HEK293 (cell line): ENCODE measurements around the gene OGFOD1.

Experiments used
- CTCF ChIA-PET: fragments of 350-600 bp; formaldehyde crosslinking; extraction: SDS; loops from one replicate; lab custom pipeline; 2021; ENCODE audit warnings: antibody characterized with exemption; lab: Yijun Ruan, JAX
- POLR2A ChIA-PET: fragments of 300-600 bp; formaldehyde crosslinking; extraction: SDS; loops from one replicate; lab custom pipeline; 2020; ENCODE audit warnings: antibody characterized with exemption, inconsistent platforms; lab: Yijun Ruan, JAX
- H3K27ac ChIP-seq: fragments of 200-500 bp; sonication (Bioruptor generic); 2 replicates; pipeline ENCODE4 v1.5.1; 2014; ENCODE audit warnings: low read depth, low read length, control low read depth, inconsistent platforms; ENCODE audit errors: extremely low read depth
- H3K36me3 ChIP-seq, 2 experiments: fragments of 200-500 bp in 1 of 2; sonication (Bioruptor generic) in 1 of 2; 1 replicate in 1 of 2; 2 replicates in 1 of 2; pipeline ENCODE4 v1.5.1; 2014 to 2017; ENCODE audit warnings: inconsistent platforms in 2 of 2, low read length in 2 of 2; ENCODE audit not compliant: control insufficient read depth in 2 of 2, insufficient read depth in 1 of 2
- H3K4me1 ChIP-seq: fragments of 200-500 bp; sonication (Bioruptor generic); 2 replicates; pipeline ENCODE4 v1.5.1; 2014; ENCODE audit warnings: mild to moderate bottlenecking, low read length, inconsistent platforms; ENCODE audit not compliant: control insufficient read depth, insufficient read depth
- H3K4me3 ChIP-seq: 2 replicates; pipeline ENCODE4 v1.5.1; 2011; ENCODE audit warnings: low read depth, mild to moderate bottlenecking, control low read depth, low read length, moderate library complexity
- H3K9me3 ChIP-seq: fragments of 200-500 bp; sonication (Bioruptor generic); 2 replicates; pipeline ENCODE4 v1.5.1; 2014; ENCODE audit warnings: low read depth, low read length, inconsistent platforms; ENCODE audit not compliant: control insufficient read depth, insufficient read depth
- MEIS1 ChIP-seq: sonication (generic); formaldehyde crosslinking; IDR thresholded peaks from 2 replicates; pipeline ENCODE4 v1.8.1; 2022; ENCODE audit warnings: missing genetic modification reagents, mild to moderate bottlenecking, borderline replicate concordance
- RBAK ChIP-seq: fragments of 450-650 bp; formaldehyde crosslinking; IDR thresholded peaks from 2 replicates; pipeline ENCODE4 v1.5.1; 2016; ENCODE audit warnings: missing biosample characterization, missing genetic modification characterization
- SCRT1 ChIP-seq: fragments of 450-650 bp; formaldehyde crosslinking; IDR thresholded peaks from 2 replicates; pipeline ENCODE4 v1.5.1; 2016; ENCODE audit warnings: missing biosample characterization, missing genetic modification characterization, borderline replicate concordance
- TRIM28 ChIP-seq: IDR thresholded peaks from 2 replicates; pipeline ENCODE4 v1.6.1; 2011; ENCODE audit warnings: low read length, control low read depth, borderline replicate concordance
- ZBTB20 ChIP-seq: fragments of 450-650 bp; formaldehyde crosslinking; IDR thresholded peaks from 2 replicates; pipeline ENCODE4 v1.5.1; 2016; ENCODE audit warnings: missing biosample characterization, missing genetic modification characterization
- ZEB2 ChIP-seq: fragments of 450-650 bp; formaldehyde crosslinking; IDR thresholded peaks from 2 replicates; pipeline ENCODE4 v1.5.1; 2016; ENCODE audit warnings: missing biosample characterization, missing genetic modification characterization
- ZFP37 ChIP-seq: fragments of 450-650 bp; formaldehyde crosslinking; IDR thresholded peaks from 2 replicates; pipeline ENCODE4 v1.5.1; 2016; ENCODE audit warnings: missing biosample characterization, missing genetic modification characterization
- ZNF174 ChIP-seq: fragments of 450-650 bp; formaldehyde crosslinking; IDR thresholded peaks from 2 replicates; pipeline ENCODE4 v1.5.0; 2017; ENCODE audit warnings: missing biosample characterization, mild to moderate bottlenecking, missing genetic modification characterization
- ZNF274 ChIP-seq, 2 experiments: fragments of 200-500 bp in 1 of 2; fragments of 450-650 bp in 1 of 2; sonication (Bioruptor generic) in 1 of 2; formaldehyde crosslinking in 1 of 2; IDR thresholded peaks; 2 replicates each; pipeline versions ENCODE4 v1.5.1 to v1.6.1; 2014 to 2016; ENCODE audit warnings: borderline replicate concordance in 1 of 2, inconsistent platforms in 1 of 2, low read length in 1 of 2, missing biosample characterization in 1 of 2, missing genetic modification characterization in 1 of 2
- ZNF324 ChIP-seq: fragments of 450-650 bp; formaldehyde crosslinking; IDR thresholded peaks from 2 replicates; pipeline ENCODE4 v1.5.1; 2016; ENCODE audit warnings: missing biosample characterization, missing genetic modification characterization
- ZNF423 ChIP-seq: fragments of 450-650 bp; formaldehyde crosslinking; IDR thresholded peaks from 2 replicates; pipeline ENCODE4 v1.5.1; 2016; ENCODE audit warnings: missing biosample characterization, missing genetic modification characterization
- ZNF529 ChIP-seq: fragments of 450-650 bp; formaldehyde crosslinking; IDR thresholded peaks from 2 replicates; pipeline ENCODE4 v1.5.1; 2017; ENCODE audit warnings: missing genetic modification characterization, missing biosample characterization; ENCODE audit not compliant: insufficient replicate concordance
- ZNF549 ChIP-seq: fragments of 450-650 bp; IDR thresholded peaks from 2 replicates; pipeline ENCODE4 v1.5.1; 2018; ENCODE audit warnings: missing biosample characterization, missing genetic modification characterization, mild to moderate bottlenecking, inconsistent platforms, moderate library complexity
- ZNF585B ChIP-seq: fragments of 450-650 bp; formaldehyde crosslinking; IDR thresholded peaks from 2 replicates; pipeline ENCODE4 v1.5.1; 2016; ENCODE audit warnings: missing biosample characterization, missing genetic modification characterization
- ZNF623 ChIP-seq: fragments of 450-650 bp; formaldehyde crosslinking; IDR thresholded peaks from 2 replicates; pipeline ENCODE4 v1.5.1; 2016; ENCODE audit warnings: missing biosample characterization, missing genetic modification characterization
- ZNF629 ChIP-seq: fragments of 450-650 bp; formaldehyde crosslinking; IDR thresholded peaks from 2 replicates; pipeline ENCODE4 v1.5.1; 2017; ENCODE audit warnings: missing biosample characterization, missing genetic modification characterization
- ZNF768 ChIP-seq: fragments of 450-650 bp; formaldehyde crosslinking; IDR thresholded peaks from 2 replicates; pipeline ENCODE4 v1.5.1; 2018; ENCODE audit warnings: missing biosample characterization, mild to moderate bottlenecking, missing genetic modification characterization
- ZNF830 ChIP-seq: fragments of 450-650 bp; IDR thresholded peaks from 2 replicates; pipeline ENCODE4 v1.5.0; 2018; ENCODE audit warnings: missing biosample characterization, missing genetic modification characterization, low read depth, mild to moderate bottlenecking, moderate library complexity
- TF ChIP-seq, protein P1 (sequence below): fragments of 450-650 bp; formaldehyde crosslinking; IDR thresholded peaks from 2 replicates; pipeline ENCODE4 v1.5.1; 2016; ENCODE audit warnings: missing biosample characterization, missing genetic modification characterization
- TF ChIP-seq, protein P2 (sequence below): fragments of 450-650 bp; formaldehyde crosslinking; IDR thresholded peaks from 2 replicates; pipeline ENCODE4 v1.5.1; 2016; ENCODE audit warnings: missing biosample characterization, missing genetic modification characterization
- TF ChIP-seq, protein P3 (sequence below): fragments of 450-650 bp; formaldehyde crosslinking; IDR thresholded peaks from 2 replicates; pipeline ENCODE4 v1.5.1; 2017; ENCODE audit warnings: missing biosample characterization, missing genetic modification characterization
- TF ChIP-seq, protein P4 (sequence below): fragments of 450-650 bp; formaldehyde crosslinking; IDR thresholded peaks from 2 replicates; pipeline ENCODE4; 2016; ENCODE audit warnings: missing biosample characterization, missing genetic modification characterization
- TF ChIP-seq, protein P5 (sequence below): fragments of 450-650 bp; formaldehyde crosslinking; IDR thresholded peaks from 2 replicates; pipeline ENCODE4 v1.5.1; 2017; ENCODE audit warnings: missing biosample characterization, missing genetic modification characterization

Gene OGFOD1

DNA sequence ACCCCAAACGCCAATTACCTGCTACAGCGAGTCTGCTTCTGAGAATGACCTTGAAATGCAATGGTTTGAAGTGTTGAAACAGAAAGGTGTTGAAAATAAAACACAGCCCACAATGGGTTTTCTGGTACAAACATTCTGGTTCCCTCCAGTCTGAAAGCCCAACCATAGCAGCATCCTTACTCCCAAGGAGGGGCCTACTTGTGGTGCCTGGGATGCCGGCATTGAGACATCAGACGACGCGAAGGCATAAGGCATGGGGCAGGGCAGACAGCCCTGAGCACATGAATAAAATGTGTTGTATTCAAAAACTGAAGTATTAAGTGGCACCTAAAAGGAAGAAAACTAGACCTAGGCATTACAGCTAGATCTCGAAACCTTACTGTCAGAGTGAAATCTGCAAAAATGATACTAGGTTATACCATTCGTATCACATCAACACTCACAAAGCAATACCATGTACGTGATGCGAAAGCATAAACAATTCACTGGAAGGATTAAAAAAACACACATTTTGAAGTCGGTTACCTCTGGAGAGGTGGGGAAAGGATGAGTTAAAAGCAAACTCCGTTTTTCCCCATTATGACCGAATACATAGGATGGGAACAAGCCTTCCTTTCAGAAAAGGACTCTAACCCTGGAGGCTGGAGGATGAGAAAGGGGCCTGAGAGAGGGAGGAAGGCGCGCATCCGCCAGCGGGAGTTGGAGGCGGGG lies 924 bp upstream of the OGFOD1 start (continued):
- TF ChIP-seq ZNF423 (tag by site-specific recombination) (no peak), ZBTB20 (tag by site-specific recombination) (peak; percentile 49; the same call in 1 of the 2 replicates), ZNF529 (tag by site-specific recombination) (no peak), TRIM28 (no peak)

DNA sequence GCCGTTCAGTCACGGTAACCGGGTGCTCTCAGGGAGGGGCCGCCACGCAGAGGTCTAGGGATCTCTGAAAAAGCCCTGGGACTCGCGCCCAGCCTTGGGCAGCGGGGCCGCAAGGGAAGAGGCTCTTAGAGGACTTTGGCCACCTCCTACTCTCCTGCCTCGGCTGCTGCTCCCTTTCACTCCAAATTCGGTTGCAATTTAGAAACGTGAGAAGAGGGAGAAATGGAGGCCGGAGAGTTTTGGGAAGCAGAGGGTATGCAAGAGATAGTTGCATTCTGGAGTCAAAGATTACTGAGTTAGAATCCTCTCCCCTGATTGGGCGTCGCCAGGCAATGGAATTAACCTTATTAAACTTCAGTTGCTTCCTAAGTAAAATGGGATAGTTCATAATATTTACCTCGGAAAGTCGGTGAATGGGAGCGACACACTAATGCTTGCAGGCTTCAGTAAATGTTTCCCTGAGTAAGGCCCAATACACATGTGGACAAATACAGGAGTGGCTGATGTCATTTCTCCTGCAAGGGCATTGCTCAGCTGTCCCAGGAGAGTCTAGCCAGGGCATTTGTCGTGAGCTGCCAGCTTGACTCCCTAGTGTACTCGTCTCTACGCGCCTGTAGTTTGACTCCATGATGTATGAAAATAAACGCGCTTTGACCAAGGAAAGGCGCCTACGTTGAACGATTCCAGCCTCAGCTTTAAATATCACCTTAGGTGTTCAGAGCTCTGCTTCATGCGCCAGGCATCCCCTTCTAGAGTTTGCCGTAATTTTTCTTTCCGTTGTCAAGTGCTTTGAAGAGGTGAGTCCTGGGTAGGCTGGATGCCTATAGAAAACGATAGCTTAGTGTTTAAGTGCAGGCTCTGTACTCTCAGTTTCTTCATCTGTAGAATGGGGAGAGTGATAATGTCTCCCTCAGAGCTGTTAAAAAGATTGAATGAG lies 667 bp downstream of the OGFOD1 start:
- Histone ChIP-seq H3K4me3 (peak overlapping the region; percentile 67), H3K9me3 (no peaks in the 10 kb centered on the region), H3K36me3 (peaks cover 38 to 52% of the 10 kb centered on the region in 2 experiments), H3K27ac (peak overlapping the region; percentile 44), H3K4me1 (peaks cover 5% of the 10 kb centered on the region; the same call in 1 of the 2 replicates)
- ChIA-PET CTCF (interaction anchor here (0.5 kb wide), 2 partner anchors 26 to 776 kb away, joined by 4 read pairs; no protein-coding TSS in a partner anchor), POLR2A (interaction anchor here (1.0 to 1.4 kb wide), 11 partner anchors 8 to 250 kb away, joined by 3 to 12 read pairs (median 4); no protein-coding TSS in a partner anchor)
- TF ChIP-seq, protein P1, sequence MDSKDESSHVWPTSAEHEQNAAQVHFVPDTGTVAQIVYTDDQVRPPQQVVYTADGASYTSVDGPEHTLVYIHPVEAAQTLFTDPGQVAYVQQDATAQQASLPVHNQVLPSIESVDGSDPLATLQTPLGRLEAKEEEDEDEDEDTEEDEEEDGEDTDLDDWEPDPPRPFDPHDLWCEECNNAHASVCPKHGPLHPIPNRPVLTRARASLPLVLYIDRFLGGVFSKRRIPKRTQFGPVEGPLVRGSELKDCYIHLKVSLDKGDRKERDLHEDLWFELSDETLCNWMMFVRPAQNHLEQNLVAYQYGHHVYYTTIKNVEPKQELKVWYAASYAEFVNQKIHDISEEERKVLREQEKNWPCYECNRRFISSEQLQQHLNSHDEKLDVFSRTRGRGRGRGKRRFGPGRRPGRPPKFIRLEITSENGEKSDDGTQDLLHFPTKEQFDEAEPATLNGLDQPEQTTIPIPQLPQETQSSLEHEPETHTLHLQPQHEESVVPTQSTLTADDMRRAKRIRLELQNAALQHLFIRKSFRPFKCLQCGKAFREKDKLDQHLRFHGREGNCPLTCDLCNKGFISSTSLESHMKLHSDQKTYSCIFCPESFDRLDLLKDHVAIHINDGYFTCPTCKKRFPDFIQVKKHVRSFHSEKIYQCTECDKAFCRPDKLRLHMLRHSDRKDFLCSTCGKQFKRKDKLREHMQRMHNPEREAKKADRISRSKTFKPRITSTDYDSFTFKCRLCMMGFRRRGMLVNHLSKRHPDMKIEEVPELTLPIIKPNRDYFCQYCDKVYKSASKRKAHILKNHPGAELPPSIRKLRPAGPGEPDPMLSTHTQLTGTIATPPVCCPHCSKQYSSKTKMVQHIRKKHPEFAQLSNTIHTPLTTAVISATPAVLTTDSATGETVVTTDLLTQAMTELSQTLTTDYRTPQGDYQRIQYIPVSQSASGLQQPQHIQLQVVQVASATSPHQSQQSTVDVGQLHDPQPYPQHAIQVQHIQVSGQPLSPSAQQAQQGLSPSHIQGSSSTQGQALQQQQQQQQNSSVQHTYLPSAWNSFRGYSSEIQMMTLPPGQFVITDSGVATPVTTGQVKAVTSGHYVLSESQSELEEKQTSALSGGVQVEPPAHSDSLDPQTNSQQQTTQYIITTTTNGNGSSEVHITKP (tag by site-specific recombination): no peak
- TF ChIP-seq RBAK (tag by site-specific recombination) (no peak), ZNF324 (tag by site-specific recombination) (no peak), ZNF274 (IDR thresholded peaks at IDR 0.05; ENCODE audit: low read length) (no peak), ZNF274 (tag by site-specific recombination; IDR thresholded peaks at IDR 0.05; ENCODE audit: borderline replicate concordance) (no peak), ZNF585B (tag by site-specific recombination) (no peak), ZEB2 (tag by site-specific recombination) (no peak), ZNF174 (tag by site-specific recombination) (no peak), MEIS1 (CRISPR knock-in tag) (no peak), ZNF623 (tag by site-specific recombination) (no peak), ZNF629 (tag by site-specific recombination) (0 out of 2 replicates have a peak, but pooled peaks have one; percentile 6), ZNF768 (tag by site-specific recombination) (no peak), SCRT1 (tag by site-specific recombination) (no peak), TRIM28 (no peak), ZNF830 (tag by site-specific recombination) (no peak), ZFP37 (no peak), ZNF549 (no peak)
- TF ChIP-seq, protein P2, sequence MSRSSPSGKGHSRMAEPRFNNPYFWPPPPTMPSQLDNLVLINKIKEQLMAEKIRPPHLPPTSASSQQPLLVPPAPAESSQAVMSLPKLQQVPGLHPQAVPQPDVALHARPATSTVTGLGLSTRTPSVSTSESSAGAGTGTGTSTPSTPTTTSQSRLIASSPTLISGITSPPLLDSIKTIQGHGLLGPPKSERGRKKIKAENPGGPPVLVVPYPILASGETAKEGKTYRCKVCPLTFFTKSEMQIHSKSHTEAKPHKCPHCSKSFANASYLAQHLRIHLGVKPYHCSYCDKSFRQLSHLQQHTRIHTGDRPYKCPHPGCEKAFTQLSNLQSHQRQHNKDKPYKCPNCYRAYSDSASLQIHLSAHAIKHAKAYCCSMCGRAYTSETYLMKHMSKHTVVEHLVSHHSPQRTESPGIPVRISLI (tag by site-specific recombination): no peak
- TF ChIP-seq, protein P3, sequence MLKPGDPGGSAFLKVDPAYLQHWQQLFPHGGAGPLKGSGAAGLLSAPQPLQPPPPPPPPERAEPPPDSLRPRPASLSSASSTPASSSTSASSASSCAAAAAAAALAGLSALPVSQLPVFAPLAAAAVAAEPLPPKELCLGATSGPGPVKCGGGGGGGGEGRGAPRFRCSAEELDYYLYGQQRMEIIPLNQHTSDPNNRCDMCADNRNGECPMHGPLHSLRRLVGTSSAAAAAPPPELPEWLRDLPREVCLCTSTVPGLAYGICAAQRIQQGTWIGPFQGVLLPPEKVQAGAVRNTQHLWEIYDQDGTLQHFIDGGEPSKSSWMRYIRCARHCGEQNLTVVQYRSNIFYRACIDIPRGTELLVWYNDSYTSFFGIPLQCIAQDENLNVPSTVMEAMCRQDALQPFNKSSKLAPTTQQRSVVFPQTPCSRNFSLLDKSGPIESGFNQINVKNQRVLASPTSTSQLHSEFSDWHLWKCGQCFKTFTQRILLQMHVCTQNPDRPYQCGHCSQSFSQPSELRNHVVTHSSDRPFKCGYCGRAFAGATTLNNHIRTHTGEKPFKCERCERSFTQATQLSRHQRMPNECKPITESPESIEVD (tag by site-specific recombination): no peak
- TF ChIP-seq, protein P4, sequence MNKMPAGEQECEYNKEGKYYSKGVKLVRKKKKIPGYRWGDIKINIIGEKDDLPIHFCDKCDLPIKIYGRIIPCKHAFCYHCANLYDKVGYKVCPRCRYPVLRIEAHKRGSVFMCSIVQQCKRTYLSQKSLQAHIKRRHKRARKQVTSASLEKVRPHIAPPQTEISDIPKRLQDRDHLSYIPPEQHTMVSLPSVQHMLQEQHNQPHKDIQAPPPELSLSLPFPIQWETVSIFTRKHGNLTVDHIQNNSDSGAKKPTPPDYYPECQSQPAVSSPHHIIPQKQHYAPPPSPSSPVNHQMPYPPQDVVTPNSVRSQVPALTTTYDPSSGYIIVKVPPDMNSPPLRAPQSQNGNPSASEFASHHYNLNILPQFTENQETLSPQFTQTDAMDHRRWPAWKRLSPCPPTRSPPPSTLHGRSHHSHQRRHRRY: no peak
- TF ChIP-seq, protein P5, sequence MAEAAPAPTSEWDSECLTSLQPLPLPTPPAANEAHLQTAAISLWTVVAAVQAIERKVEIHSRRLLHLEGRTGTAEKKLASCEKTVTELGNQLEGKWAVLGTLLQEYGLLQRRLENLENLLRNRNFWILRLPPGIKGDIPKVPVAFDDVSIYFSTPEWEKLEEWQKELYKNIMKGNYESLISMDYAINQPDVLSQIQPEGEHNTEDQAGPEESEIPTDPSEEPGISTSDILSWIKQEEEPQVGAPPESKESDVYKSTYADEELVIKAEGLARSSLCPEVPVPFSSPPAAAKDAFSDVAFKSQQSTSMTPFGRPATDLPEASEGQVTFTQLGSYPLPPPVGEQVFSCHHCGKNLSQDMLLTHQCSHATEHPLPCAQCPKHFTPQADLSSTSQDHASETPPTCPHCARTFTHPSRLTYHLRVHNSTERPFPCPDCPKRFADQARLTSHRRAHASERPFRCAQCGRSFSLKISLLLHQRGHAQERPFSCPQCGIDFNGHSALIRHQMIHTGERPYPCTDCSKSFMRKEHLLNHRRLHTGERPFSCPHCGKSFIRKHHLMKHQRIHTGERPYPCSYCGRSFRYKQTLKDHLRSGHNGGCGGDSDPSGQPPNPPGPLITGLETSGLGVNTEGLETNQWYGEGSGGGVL (tag by site-specific recombination): 0 out of 2 replicates have a peak, but pooled peaks have one; percentile 16
